ENCODE results near the gene GAMT.

The GAMT gene

DNA sequence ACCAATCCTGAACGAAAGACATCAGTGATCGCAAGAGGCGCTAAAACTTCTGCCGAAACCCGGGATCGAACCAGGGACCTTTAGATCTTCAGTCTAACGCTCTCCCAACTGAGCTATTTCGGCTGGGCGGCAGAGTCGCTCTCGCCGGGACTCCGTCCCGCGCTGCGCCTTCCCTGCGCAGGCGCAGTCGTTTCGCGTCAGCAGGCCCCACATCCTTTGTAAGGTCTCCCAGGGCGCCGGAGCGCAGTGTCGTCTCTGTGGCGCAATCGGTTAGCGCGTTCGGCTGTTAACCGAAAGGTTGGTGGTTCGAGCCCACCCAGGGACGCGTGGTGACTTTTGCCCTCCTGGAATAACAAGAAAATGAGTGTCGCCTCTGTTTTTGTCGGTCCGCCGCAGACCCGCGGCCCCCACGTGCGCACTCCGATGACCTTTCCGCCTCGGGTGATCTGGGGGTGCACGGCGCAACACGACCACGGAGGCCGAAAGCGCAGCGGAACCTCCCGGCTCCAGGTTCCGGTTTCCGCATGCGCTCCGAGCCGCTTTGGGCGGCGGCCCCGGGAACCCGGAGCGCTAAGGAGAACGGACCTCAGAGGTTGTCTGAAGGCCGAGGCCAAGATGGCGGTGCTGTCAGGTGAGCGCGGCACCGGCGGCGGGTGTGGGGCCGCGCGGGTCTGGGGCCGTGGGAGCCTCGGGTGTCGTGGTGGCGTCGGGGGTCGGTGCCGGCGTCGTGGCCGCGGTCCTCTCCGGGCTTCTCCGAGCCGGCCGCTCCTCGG lies 17.8 kb downstream of the GAMT start, which contains the start of gene NDUFS7:
Gene NDUFS7, plus strand, starts transcription at position 596 of the 773 bp plus-strand sequence. Its CDS starts 20 bp downstream, at position 616.
- DNase-seq, result peak; percentile 87 to 98

DNA sequence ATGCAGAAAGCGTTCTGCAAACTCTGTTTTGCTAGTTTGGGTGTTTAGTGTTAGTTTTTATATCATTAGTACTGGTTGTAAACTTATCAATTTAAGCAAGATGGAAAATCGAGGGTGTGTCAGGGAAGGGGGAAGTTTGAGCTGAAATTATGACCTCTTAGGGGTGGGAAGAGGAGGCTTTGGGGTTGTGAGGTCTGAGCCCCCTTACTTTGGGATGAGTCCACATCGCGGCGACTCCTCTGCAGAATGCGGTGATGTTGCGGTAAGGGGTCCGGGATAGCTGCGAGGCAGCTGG lies 18.4 kb downstream of the GAMT start:
- DNase-seq, result no peak

DNA sequence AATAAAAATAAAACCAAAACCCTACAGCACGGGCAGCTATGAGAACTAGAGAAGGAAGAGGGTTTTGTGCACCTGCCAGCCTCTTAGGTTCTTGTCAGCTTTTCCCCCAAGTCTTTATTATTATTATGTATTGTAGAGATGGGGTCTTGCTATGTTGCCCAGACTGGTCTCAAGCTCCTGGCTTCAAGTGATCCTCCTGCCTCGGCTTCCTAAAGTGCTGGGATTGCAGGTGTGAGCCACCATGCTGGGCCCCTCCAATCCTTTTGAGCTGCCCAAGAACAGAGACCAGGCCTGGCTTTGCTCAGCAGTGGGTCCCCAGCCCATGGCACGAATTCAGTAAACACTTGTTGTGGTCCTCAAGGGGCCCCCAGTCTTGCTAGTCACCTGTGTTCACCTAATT lies 19.1 kb downstream of the GAMT start:
- no peak for DNase-seq

DNA sequence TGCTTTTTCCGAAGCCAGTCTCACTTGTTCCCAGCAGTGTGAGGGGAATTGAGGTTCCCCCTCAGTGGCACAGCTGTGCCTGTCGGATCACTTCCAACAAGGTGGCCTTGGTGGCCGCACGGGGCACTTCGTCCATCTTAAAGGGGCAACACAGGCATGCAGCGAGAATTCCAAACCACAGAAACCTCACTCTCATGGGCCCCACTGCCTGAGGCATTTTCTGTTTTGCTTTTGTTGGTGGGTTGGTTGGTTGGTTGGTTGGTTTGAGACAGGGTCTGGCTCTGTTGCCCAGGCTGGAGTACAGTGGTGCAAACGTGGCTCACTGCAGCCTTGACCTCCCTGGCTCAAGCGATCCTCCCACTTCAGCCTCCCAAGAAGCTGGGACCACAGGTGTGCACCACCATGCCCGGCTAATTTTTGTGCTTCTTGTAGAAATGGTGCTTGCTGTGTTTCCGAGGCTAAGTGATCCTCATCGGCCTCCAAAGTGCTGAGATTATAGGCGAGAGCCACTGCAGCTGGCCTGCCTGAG lies 21.3 kb downstream of the GAMT start:
- no peak for DNase-seq

DNA sequence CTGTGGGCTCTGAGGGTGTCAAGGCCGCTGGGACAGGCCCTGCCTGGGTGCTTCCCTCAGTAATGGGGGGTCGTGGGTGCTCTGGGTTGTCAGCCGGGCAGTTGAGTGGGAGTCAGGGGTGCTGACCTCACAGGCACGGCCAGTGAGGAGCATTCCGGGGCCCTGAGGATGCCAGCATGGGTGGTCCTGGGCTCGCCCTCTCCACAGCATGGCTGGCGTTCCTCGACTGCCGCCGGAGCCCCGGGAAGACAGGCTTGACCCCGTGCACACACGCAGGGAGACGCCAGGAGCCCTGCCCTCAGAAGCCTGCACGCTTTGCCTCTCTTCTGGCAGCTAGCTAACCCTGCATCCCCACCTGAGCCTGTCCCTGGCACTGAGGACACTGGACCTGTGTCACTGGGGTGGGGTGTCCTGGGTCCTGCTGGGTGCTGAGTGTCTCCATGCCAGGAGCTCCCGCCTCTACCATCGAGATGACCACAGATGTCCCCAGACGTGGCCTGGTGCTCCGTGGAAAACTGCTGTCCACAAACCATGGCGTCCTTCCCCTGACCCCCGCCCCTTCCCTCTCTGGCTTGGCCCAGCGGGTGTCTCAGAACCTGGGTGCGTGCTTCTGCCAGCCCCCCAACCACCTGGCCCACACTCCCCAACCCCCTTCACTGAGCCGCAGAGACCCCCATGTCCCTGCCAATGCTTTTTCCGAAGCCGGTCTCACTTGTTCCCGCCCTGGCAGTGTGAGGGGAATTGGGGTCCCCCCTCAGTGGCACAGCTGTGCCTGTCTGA lies 22.0 kb downstream of the GAMT start:
- no peak for DNase-seq

DNA sequence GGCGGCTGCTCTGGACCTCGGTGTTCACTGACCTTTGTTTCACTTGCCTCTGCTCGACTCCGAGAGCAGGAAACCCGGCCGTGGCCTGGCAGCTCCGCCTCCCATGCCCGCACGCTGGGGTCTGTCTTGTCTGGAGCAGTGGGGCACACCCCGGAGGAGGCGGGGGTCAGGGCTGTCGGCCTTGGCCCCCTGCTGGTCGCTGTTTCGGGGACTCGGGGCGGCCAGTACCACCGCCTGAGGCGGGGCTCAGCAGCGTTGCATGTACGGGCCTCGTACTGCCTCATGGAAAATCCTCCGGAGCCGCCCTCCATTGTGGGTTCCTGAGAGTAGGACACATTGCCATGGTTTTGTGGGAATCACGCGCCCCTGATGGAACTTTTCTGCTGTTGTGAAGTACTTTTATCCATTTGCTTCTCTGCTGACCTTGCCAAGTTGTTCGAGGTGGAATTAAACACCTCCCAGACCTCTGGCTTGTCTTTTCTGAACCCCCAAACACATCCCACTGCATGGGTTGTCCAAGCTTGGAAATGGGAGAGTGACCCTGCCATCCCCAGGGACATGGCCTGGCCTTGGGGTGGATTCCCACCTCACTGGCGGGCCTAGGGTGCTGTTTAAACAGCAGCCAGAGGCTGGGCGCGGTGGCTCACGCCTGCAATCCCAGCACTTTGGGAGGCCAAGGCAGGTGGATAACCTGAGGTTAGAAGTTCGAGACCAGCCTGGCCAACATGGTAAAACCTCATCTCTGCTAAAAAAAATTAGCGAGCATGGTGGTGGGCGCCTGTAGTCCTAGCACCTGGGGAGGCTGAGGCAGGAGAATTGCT lies 23.2 kb downstream of the GAMT start:
- DNase-seq, result no peak

DNA sequence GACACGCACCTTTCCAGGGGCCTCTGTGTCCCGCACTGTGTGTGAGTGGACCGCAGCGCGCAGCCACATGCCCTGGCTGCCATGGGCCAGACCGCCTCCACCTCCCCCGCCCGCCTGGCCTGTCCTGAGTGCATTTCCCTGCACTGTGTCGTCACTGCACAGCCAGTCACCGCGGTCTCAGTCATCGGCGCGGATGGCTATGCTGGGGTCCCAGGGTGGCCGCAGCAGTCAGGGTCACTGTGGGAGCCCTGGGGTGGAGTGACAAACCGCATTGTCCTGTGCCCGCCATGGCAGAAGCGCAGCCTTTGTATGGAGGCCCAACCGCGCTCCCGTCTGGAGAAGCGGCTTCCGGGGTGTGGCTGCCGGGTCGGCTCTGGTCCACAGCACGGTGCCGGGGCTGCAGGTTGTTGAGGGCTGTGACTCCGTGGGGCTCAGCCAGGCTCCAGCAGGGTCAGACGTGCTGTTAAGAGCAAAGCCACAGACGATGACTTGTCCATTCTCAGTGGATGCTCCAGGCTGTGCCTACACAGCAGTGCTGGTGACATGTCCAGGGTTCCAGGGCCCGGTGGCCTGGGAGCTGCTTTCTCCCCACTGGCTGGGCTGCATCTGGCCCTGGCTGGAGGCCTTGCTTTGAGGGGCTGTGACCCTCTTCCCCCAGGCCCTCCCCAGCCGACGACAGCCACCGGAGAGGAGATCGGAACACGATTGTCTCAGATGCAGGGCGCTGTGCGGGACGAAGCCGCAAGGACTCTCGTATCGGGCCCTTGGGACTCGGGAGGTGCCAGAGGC lies 24.0 kb downstream of the GAMT start:
- DNase-seq, result no peak

DNA sequence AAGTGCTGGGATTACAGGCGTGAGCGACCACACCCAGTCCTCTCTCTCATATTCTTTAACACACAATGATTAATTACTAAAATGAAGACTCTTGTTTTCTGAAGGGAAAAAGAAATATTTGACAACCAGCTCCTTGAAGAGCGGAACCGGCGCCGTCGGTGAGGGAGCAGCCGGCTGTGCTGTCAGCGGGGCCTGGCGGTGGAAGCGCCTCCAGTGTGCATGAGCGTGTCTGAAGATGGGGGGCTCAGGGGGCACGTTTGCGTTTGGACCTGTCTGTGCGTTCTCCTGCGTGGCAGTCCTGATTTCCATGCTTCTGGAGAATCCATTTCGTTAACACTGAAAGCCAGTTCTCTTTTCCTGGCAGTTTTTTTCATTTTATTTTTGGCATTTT lies 24.9 kb downstream of the GAMT start:
- no peak for DNase-seq

DNA sequence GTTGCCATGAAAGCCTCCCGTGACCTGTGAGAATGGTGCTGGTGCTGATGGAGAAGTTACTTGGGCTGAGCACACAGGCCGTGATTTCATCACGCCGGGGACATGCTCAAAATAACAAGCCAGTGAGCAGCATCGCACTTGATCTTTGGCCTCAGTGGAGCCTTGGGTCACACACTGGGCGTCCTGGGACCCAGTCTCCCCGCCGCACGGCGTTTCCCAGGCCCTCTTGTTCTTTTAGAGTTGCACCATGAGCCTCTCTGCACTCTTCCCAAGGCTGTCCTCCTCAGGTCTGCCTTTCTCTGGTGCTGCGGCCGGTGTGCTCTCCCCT lies 27.1 kb downstream of the GAMT start:
- DNase-seq, result no peak

DNA sequence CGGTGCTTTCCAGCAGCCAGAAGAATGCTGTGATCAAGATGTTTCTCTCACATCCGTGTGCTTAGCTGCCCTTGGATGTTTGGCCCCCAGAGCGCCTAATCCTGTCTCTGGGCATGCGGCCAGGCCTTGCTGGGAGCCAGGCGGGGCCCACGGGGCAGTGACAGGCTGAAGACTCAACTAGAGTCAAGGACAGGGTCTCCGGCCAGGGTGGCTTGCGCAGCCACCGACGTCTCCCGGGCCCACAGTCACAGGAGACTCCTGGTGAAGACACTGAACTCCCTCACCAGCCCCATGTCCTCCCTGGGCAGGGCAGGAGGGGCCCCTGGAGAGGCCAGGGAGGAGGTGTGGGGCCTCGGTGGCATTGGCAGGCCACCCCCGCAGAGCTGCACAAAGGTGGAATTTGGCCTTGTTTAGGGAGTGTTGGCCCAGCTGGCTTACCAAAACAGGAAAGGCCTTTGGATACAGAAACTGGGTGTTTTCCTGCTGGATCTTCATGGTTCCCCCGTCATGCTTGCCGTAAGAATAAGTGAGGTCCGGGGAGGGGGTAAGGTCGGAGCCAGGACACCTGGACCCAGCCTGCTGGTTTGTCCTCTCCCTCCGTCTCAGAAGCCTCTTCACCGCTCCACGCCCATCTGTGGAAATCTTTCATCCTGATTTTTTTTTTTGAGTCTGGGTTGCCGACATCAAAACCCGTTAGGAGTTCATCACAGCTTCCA lies 27.6 kb downstream of the GAMT start:
- no peak for DNase-seq

DNA sequence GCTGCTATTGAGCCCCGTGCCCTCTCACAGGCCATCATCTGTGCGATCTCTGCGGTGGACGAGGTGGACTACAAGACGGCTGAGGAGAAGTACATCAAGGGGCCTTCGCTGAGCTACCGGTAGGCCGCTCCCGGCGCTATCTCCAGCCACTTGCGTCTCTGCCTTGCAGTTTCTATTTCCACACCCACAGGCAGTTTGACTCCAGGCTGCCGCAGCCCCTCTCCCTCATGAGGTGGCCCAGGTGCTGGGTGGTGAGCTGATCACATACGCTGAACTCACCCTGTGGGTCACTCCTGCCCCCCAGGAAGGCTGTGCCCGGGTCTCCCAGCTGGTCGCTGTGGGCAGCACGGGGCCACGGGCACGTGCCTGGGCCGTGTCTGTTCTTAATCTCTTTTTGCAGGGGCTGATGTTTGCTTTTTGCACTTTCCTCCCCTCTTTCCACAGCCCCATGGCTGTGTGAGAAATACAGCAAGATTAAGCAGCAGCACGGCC lies 28.3 kb downstream of the GAMT start:
- no peak for DNase-seq

DNA sequence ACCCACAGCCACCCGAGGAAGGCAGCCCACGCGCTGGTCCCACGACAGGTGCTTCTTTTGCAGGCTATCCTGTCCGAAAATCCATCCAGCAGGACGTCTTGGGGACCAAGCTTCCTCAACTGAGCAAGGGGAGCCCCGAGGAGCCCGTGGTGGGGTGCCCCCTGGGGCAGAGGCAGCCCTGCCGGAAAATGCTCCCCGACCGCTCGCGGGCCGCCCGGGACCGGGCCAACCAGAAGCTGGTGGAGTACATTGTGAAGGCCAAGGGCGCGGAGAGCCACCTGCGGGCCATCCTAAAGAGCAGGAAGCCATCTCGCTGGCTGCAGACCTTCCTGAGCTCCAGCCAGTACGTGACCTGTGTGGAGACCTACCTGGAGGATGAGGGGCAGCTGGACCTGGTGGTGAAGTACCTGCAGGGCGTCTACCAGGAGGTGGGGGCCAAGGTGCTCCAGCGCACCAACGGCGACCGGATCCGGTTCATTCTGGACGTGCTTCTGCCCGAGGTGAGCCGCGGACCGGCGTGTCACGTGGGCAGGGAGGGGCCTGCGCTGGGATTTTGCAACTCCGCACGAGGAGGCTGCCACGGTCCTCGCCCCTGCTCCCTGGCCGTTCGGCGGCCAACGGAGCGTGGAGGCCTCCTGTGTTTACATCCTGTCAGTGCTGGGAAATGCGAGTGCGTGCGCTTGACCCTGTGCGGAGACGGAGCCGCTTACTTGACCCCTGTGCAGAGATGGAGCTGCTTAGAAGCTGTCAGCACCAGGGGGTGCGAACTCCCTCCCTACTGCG lies 30.6 kb downstream of the GAMT start:
- no peak for DNase-seq

DNA sequence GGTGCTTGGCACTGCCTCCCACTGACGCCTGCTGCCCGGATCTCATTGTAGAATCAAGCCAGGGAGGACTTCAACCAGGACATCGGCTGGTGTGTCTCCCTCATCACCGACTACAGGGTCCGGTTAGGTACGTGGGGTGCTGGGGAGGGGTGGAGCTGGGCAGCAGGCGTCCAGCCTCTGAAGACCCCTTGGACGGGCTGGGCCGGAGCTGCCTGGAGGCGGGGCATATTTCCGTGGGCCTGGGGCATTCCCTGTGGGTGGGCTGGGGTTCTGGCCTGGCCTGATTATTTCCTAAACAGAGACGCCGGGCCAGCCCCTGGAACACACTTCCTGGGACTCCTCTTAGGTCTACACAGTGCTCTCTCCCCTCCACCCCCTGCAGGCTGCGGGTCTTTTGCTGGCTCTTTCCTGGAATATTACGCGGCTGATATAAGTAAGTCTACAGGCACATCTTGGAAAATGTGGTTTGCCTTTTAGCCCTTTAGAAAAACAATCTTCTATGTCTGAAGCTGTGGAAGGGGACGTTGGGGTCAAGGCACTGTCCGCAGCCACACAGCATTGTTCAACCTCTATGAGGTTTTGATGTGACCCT lies 32.0 kb downstream of the GAMT start:
- no peak for DNase-seq

DNA sequence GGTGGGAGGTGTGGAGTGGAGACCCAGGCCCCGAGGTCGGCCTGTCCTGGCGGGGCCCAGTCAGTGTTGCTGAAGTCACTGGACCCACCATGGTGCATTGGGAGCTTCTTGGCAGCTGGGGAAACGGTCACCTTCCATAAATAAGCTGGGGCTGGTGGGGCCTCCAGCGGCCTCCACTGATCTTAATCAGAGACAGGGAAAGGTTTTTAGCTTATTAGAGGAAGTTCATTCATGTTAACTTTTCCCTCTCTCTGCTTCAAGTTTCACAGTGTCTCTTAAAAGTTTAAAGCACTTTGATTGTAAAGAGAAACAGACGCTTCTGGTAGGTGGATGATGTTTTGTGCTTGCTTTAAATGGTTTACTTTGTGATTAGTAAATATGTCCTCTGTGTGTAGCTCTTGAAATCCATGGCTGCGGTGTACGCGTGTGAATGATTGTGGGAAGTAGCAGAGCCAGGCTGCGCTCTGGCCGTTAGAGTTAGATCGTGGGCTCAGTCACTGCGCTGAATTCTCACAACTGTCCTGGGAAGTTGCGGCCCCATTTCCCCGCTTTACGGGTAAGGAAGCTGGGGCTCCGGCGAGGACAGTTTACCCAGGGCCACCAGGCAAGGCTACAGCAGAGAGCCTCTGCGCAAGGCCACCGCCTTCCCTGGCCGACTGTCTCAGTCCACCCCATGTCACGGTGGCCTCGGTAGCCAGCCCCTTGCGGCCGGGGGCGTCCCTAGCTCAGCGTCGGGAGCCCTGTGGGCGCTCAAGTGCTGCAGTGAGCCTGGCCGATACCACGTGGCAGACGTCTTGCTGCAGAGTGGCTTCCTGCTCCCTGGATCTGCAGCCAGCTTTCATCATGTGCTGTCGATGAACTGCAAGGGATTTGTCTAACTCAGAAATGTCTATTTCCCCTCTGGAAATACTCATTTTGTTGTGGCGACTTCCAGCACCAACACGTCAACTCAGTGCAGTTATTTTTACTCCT lies 34.2 kb downstream of the GAMT start:
- no peak for DNase-seq

DNA sequence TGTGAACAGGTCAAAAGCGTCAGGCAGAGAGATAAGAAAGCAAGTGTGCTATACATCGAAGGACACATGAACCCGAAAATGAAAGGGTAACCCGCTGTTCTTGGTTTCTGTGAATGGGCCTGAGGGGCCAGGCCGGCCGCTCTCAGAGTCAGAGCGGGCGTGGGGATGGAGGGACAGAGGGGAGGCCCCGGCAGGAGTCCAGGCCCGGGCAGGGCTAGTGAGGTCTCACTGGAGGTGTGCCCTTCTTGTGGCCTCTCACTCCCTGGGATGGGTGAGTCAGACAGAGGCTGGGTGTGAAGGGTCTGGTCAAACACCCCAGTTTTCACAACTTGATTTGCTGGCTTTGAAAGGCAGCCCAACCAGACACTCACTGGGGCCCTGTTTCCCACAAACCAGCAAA lies 35.0 kb downstream of the GAMT start:
- DNase-seq, result no peak

DNA sequence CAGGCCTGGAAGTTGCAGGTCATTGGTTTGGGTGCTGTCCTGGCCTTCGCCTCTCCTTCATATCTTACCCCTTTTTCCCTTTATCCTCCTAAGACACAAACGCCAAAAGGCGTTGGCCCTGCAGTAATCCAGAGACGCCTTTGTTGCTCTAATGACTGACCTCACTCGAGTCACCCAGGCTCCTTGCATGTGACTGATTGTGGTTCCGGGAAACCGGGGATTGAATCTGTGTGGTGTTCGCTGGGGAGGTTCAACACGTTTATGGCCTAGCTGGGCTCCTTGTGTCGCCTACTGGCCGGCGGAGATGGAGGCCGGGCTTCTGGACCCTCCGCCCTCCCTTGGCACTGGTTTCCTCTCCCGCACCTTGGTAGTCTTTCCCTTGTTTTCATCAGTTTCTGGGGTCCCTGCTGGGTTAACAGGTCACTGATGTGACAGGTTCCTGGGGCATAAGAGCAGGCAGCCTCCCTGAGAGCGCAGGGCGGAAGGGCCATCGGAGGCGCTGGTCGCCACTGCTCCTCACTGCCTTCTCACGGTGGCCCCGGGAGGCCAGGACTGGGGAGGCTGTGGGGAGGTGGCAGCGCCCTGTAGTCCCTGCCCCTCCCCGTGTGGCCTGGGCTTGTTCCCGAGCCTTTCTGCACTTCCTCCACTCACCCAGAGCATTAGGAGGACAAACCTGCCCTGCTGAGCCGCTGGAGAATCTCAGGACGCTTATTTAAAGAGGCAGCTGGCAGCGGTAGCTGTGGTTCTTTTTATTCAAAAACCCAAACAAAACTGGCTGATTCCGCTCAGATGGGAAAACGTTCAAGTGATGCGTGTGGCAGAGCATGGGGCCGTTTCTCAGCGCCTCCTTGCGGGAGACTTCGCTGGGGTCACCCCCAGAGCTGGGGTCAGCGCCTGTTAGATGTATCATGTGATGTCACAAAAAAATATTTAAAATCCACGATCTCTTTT lies 35.7 kb downstream of the GAMT start:
- DNase-seq, result no peak

DNA sequence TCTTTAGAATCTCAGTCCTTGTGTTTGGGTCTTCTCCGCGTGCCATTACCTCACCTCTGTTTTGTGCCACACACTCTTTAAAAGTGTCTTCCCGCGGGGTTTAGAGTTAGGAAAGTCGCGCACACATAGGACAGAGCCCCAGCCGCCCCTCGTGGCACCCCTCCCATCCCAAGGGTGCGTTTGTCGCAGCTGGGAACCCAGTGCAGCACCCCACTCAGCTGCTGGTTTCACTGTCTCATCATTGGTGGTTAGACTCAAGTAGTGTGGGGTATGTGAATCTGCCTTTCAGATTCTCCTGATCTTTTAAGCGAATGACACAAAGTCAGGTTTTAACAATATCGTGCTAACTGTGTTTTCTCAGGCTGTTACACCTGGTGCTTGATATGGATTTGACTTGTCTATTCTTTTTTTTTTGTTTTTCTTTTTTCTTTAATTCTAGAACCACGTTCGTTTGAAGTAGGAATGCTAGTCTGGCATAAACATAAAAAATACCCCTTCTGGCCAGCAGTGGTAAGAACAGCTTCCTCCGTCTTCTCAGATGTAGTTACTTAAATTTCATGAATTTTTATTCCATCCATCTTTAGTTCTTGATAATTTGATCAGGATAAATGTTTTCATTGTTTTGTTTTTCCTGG lies 37.2 kb downstream of the GAMT start:
- no peak for DNase-seq

DNA sequence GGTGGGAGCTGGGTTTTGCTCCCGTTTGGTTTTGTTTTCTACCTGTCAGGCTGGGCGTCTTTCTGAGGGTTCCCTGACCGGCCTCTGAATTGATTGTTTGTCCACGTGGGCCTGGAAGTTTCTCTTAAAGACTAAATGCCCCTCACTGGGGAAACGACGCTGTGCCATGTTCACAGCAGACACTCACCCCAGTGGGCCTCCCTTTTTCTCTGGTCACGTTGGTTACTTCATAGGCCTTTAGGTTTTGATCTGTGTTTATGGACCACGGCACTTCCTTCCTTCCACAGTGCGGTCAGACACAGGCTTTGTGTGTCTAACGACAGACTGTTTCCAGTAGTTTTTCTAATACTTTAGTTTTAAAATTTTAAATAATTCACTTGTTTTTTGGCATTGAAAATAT lies 37.7 kb downstream of the GAMT start:
- DNase-seq, result peak in 1 of 2 donors; percentile 2
